Loucy (cell line): ENCODE data around the gene SLC35F3.
A peak's percentile ranks its signal among the peaks of the same experiment; 100 is the strongest.

Experiments
- EZH2phosphoT487 ChIP-seq: fragments of 200-600 bp; IDR thresholded peaks from 2 replicates; pipeline ENCODE4 v1.6.1; 2018; ENCODE audit warnings: antibody characterized with exemption, mild to moderate bottlenecking, moderate library complexity, borderline replicate concordance
- TF ChIP-seq, protein P1 (sequence below): fragments of 200-600 bp; sonication (generic); conservative IDR thresholded peaks from 2 replicates; pipeline ENCODE4 v1.5.1; 2014; ENCODE audit warnings: mild to moderate bottlenecking, antibody characterized with exemption, low read length

DNA sequence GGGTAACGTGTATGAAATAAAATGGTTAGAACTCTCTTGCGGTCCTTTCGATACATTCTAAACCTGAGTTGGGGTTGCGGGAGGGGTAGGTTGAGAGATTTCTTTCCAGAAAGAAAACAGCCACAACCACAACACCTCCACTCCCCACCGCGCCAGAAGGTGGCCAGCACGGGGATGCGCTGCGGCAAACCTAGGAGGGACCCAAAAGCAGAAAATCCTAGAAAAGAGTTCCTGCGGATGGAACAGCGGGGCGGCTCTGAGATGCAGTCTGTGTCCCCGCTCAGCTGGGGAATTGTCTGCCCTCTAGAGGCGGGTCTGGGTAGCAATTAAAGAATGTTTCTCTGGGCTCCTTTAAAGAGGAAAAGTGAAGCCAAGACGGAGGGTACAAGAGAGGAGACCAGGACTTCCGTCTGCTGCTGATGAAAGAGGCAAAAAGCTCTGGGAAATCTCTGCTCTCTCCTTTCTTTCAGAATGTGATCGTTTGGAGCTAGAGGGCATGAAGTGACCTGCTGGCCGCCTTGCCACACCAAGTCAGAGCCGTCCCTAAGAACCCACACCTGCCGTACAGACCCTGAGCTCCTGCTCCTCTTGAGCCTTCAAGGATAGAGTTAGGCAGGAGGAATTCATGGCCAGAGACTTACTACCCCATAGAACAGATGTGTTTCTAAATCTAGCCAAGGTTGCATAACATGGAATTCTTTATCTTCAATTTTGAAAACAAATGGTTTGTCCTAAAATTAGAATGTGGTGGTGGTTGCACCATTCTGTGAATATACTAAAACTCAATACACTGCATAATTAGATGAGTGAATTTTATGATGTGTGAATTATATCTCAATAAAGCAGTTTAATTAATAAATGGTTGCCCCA, 422.3 kb downstream of the SLC35F3 start:
- TF ChIP-seq, protein P1, sequence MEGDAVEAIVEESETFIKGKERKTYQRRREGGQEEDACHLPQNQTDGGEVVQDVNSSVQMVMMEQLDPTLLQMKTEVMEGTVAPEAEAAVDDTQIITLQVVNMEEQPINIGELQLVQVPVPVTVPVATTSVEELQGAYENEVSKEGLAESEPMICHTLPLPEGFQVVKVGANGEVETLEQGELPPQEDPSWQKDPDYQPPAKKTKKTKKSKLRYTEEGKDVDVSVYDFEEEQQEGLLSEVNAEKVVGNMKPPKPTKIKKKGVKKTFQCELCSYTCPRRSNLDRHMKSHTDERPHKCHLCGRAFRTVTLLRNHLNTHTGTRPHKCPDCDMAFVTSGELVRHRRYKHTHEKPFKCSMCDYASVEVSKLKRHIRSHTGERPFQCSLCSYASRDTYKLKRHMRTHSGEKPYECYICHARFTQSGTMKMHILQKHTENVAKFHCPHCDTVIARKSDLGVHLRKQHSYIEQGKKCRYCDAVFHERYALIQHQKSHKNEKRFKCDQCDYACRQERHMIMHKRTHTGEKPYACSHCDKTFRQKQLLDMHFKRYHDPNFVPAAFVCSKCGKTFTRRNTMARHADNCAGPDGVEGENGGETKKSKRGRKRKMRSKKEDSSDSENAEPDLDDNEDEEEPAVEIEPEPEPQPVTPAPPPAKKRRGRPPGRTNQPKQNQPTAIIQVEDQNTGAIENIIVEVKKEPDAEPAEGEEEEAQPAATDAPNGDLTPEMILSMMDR, result peak; percentile 88
- TF ChIP-seq EZH2phosphoT487, result no peak
